HPDE6-E6E7 (cell line): ENCODE results near the gene COL23A1.

Experiments used
- DNase-seq: peaks from one replicate; pipeline ENCODE4 v3.0.0; 2011; ENCODE audit warnings: missing footprints; ENCODE audit errors: extremely low spot score

Gene COL23A1

GRCh38 chr5:178590141-178590923 is at the start of gene COL23A1:
COL23A1 (minus strand) TSS chr5:178590393.
- no peak for DNase-seq

- DNase-seq = no peak
Observed at GRCh38 chr5:178637356-178638074, 47.3 kb upstream of the COL23A1 start.

- DNase-seq = no peak
Observed at GRCh38 chr5:178632285-178632684, 42.1 kb upstream of the COL23A1 start.

- DNase-seq = no peak
Observed at GRCh38 chr5:178630951-178631350, 40.8 kb upstream of the COL23A1 start.

- DNase-seq = no peak
Observed at GRCh38 chr5:178630475-178630930, 40.3 kb upstream of the COL23A1 start.

- DNase-seq = no peak
Observed at GRCh38 chr5:178627259-178627598, 37.0 kb upstream of the COL23A1 start.

- peak; percentile 88 for DNase-seq
Observed at GRCh38 chr5:178626484-178627258, 36.5 kb upstream of the COL23A1 start, which contains the start of gene CLK4. CLK4 (minus strand) TSS chr5:178627050; CDS start chr5:178623416, 3,634 bp downstream.

GRCh38 chr5:178625679-178626483 is 35.7 kb upstream of the COL23A1 start:
- DNase-seq = no peak

GRCh38 chr5:178624631-178625546 is 34.7 kb upstream of the COL23A1 start:
- no peak for DNase-seq

GRCh38 chr5:178622679-178623247 is 32.6 kb upstream of the COL23A1 start:
- DNase-seq = no peak

- no peak for DNase-seq
Observed at GRCh38 chr5:178619390-178619789, 29.2 kb upstream of the COL23A1 start.

- no peak for DNase-seq
Observed at GRCh38 chr5:178612299-178612698, 22.1 kb upstream of the COL23A1 start.

GRCh38 chr5:178606269-178606668 is 16.1 kb upstream of the COL23A1 start:
- DNase-seq = no peak

GRCh38 chr5:178605788-178606187 is 15.6 kb upstream of the COL23A1 start:
- no peak for DNase-seq

- no peak for DNase-seq
Observed at GRCh38 chr5:178602752-178603151, 12.6 kb upstream of the COL23A1 start.

GRCh38 chr5:178595750-178596149 is 5.6 kb upstream of the COL23A1 start:
- DNase-seq = no peak

- DNase-seq = no peak
Observed at GRCh38 chr5:178595150-178595549, 5.0 kb upstream of the COL23A1 start.

- DNase-seq = peak; percentile 78
Observed at GRCh38 chr5:178590924-178591423, 781 bp upstream of the COL23A1 start.
